Activated naive CD8-positive, alpha-beta T cell treated with anti-CD3 and anti-CD28 coated beads, Interleukin-2, amount 10 ng/mL, durations not matched to agents 7 days and 5 days (primary cell): ENCODE data around the gene AJAP1. TPM values are rescaled to one million over a fixed set of nuclear protein-coding genes. Genes with fewer than 3 reads are reported as not detected.

Source experiments
- ATAC-seq: fragments of 150-1000 bp; cut with Tn5 transposase; one replicate; pipeline ENCODE4 v1.10.0; 2021; ENCODE audit warnings: low read depth, moderate library complexity
- POLR2A ChIA-PET: fragments of 350-600 bp; sonication (Branson Sonifier 250); formaldehyde crosslinking; loops from one replicate; lab custom pipeline; 2021; ENCODE audit warnings: antibody characterized with exemption; lab: Charles Lee
- DNase-seq: peaks from one replicate; pipeline ENCODE4 v3.0.0; 2021
- H3K27ac Mint-ChIP-seq: one replicate; pipeline ENCODE4 v1.8.0; 2022; ENCODE audit warnings: mild to moderate bottlenecking, mixed read lengths
- H3K27me3 Mint-ChIP-seq: one replicate; pipeline ENCODE4 v1.8.0; 2022; ENCODE audit warnings: mild to moderate bottlenecking, moderate library complexity, mixed read lengths
- H3K36me3 Mint-ChIP-seq: one replicate; pipeline ENCODE4 v1.8.0; 2021; ENCODE audit warnings: mild to moderate bottlenecking, mixed read lengths
- H3K4me1 Mint-ChIP-seq: one replicate; pipeline ENCODE4 v1.8.0; 2021; ENCODE audit warnings: mixed read lengths
- H3K4me3 Mint-ChIP-seq: one replicate; pipeline ENCODE4 v1.8.0; 2022; ENCODE audit warnings: mild to moderate bottlenecking, moderate library complexity, mixed read lengths
- H3K9me3 Mint-ChIP-seq: one replicate; pipeline ENCODE4 v1.8.0; 2021; ENCODE audit warnings: mixed read lengths
- total RNA-seq, 2 experiments: library from RNA; stranded (reverse); gene quantifications; one replicate each; pipeline ENCODE4 v1.2.3, GENCODE V29; 2021

The AJAP1 gene
- total RNA-seq, 2 experiments from 2014 or later = not detected

GRCh38 chr1:4713669-4714068, 59.3 kb downstream of the AJAP1 start:
- Mint-ChIP-seq H3K4me1 (no peaks in the 10 kb centered on the region), H3K36me3 (no peaks in the 10 kb centered on the region), H3K27me3 (peaks cover 17% of the 10 kb centered on the region), H3K27ac (no peak overlapping the region), H3K4me3 (no peak overlapping the region), H3K9me3 (peaks cover 4% of the 10 kb centered on the region)
- DNase-seq = no peak
- ATAC-seq = no peak
- POLR2A ChIA-PET = no interaction called here

GRCh38 chr1:4716406-4716805, 62.0 kb downstream of the AJAP1 start:
- peaks cover 4% of the 10 kb centered on the region for H3K9me3 Mint-ChIP-seq
- no peak for ATAC-seq
- H3K27me3 Mint-ChIP-seq = peaks cover 4% of the 10 kb centered on the region
- H3K4me3 Mint-ChIP-seq = no peak overlapping the region
- no peaks in the 10 kb centered on the region for H3K4me1 Mint-ChIP-seq
- POLR2A ChIA-PET = no interaction called here
- no peak for DNase-seq
- no peak overlapping the region for H3K27ac Mint-ChIP-seq
- H3K36me3 Mint-ChIP-seq = no peaks in the 10 kb centered on the region

- DNase-seq = no peak
- Mint-ChIP-seq H3K4me3 (no peak overlapping the region), H3K36me3 (no peaks in the 10 kb centered on the region), H3K27ac (no peak overlapping the region), H3K27me3 (peaks cover 1% of the 10 kb centered on the region), H3K9me3 (peaks cover 4% of the 10 kb centered on the region), H3K4me1 (no peaks in the 10 kb centered on the region)
- ATAC-seq = no peak
- POLR2A ChIA-PET = no interaction called here
Observed at GRCh38 chr1:4718071-4718470, 63.7 kb downstream of the AJAP1 start.

- no peak overlapping the region for H3K4me3 Mint-ChIP-seq
- no peak for ATAC-seq
Observed at GRCh38 chr1:4723106-4723505, 68.7 kb downstream of the AJAP1 start.

GRCh38 chr1:4724001-4724400, 69.6 kb downstream of the AJAP1 start:
- Mint-ChIP-seq H3K9me3 (no peaks in the 10 kb centered on the region), H3K27me3 (no peaks in the 10 kb centered on the region), H3K4me1 (no peaks in the 10 kb centered on the region), H3K36me3 (no peaks in the 10 kb centered on the region), H3K27ac (no peak overlapping the region), H3K4me3 (no peak overlapping the region)
- POLR2A ChIA-PET = no interaction called here
- ATAC-seq (no peak), DNase-seq (no peak)

More at GRCh38 chr1:4723106-4723505, 68.7 kb downstream of the AJAP1 start:
- no peak overlapping the region for H3K27ac Mint-ChIP-seq
- no peaks in the 10 kb centered on the region for H3K36me3 Mint-ChIP-seq
- H3K4me1 Mint-ChIP-seq = no peaks in the 10 kb centered on the region
- no peaks in the 10 kb centered on the region for H3K9me3 Mint-ChIP-seq
- POLR2A ChIA-PET = no interaction called here
- no peak for DNase-seq
- H3K27me3 Mint-ChIP-seq = no peaks in the 10 kb centered on the region

- no peaks in the 10 kb centered on the region for H3K36me3 Mint-ChIP-seq
- no peaks in the 10 kb centered on the region for H3K4me1 Mint-ChIP-seq
- POLR2A ChIA-PET = no interaction called here
- ATAC-seq = no peak
- no peak overlapping the region for H3K4me3 Mint-ChIP-seq
- no peaks in the 10 kb centered on the region for H3K9me3 Mint-ChIP-seq
- no peak for DNase-seq
- H3K27ac Mint-ChIP-seq = no peak overlapping the region
- no peaks in the 10 kb centered on the region for H3K27me3 Mint-ChIP-seq
Observed at GRCh38 chr1:4724695-4725250, 70.4 kb downstream of the AJAP1 start.

GRCh38 chr1:4725416-4725815, 71.0 kb downstream of the AJAP1 start:
- no peak for DNase-seq
- no peaks in the 10 kb centered on the region for H3K4me1 Mint-ChIP-seq

GRCh38 chr1:4726620-4727341, 72.4 kb downstream of the AJAP1 start:
- Mint-ChIP-seq H3K27ac (no peak overlapping the region), H3K27me3 (peaks cover 3% of the 10 kb centered on the region), H3K4me3 (no peak overlapping the region), H3K36me3 (no peaks in the 10 kb centered on the region), H3K9me3 (no peaks in the 10 kb centered on the region), H3K4me1 (no peaks in the 10 kb centered on the region)
- ATAC-seq = no peak
- POLR2A ChIA-PET = no interaction called here
- no peak for DNase-seq

More at GRCh38 chr1:4725416-4725815, 71.0 kb downstream of the AJAP1 start:
- no peak for ATAC-seq
- H3K4me3 Mint-ChIP-seq = no peak overlapping the region
- POLR2A ChIA-PET = no interaction called here
- H3K9me3 Mint-ChIP-seq = no peaks in the 10 kb centered on the region
- no peaks in the 10 kb centered on the region for H3K36me3 Mint-ChIP-seq
- no peak overlapping the region for H3K27ac Mint-ChIP-seq
- peaks cover 3% of the 10 kb centered on the region for H3K27me3 Mint-ChIP-seq

- peaks cover 3% of the 10 kb centered on the region for H3K27me3 Mint-ChIP-seq
- DNase-seq (no peak), ATAC-seq (no peak)
- POLR2A ChIA-PET = no interaction called here
- no peaks in the 10 kb centered on the region for H3K9me3 Mint-ChIP-seq
- H3K4me3 Mint-ChIP-seq = no peak overlapping the region
- no peak overlapping the region for H3K27ac Mint-ChIP-seq
- H3K4me1 Mint-ChIP-seq = no peaks in the 10 kb centered on the region
- no peaks in the 10 kb centered on the region for H3K36me3 Mint-ChIP-seq
Observed at GRCh38 chr1:4728319-4729089, 74.1 kb downstream of the AJAP1 start.

GRCh38 chr1:4729090-4729471, 74.7 kb downstream of the AJAP1 start:
- H3K9me3 Mint-ChIP-seq = no peaks in the 10 kb centered on the region
- H3K27ac Mint-ChIP-seq = no peak overlapping the region
- ATAC-seq (no peak), DNase-seq (no peak)
- no peak overlapping the region for H3K4me3 Mint-ChIP-seq
- H3K36me3 Mint-ChIP-seq = no peaks in the 10 kb centered on the region
- no peaks in the 10 kb centered on the region for H3K4me1 Mint-ChIP-seq
- H3K27me3 Mint-ChIP-seq = peaks cover 3% of the 10 kb centered on the region
- POLR2A ChIA-PET = no interaction called here

GRCh38 chr1:4730078-4730477, 75.7 kb downstream of the AJAP1 start:
- ATAC-seq = no peak
- no peak overlapping the region for H3K27ac Mint-ChIP-seq
- POLR2A ChIA-PET = no interaction called here
- H3K9me3 Mint-ChIP-seq = no peaks in the 10 kb centered on the region
- DNase-seq = no peak
- H3K4me1 Mint-ChIP-seq = no peaks in the 10 kb centered on the region
- no peak overlapping the region for H3K4me3 Mint-ChIP-seq
- H3K36me3 Mint-ChIP-seq = no peaks in the 10 kb centered on the region
- peaks cover 3% of the 10 kb centered on the region for H3K27me3 Mint-ChIP-seq

- H3K27ac Mint-ChIP-seq = no peak overlapping the region
- peaks cover 5% of the 10 kb centered on the region for H3K4me1 Mint-ChIP-seq
- no peak for ATAC-seq
- peaks cover 3% of the 10 kb centered on the region for H3K9me3 Mint-ChIP-seq
- POLR2A ChIA-PET = no interaction called here
- DNase-seq = no peak
- no peak overlapping the region for H3K4me3 Mint-ChIP-seq
- peaks cover 7% of the 10 kb centered on the region for H3K27me3 Mint-ChIP-seq
- no peaks in the 10 kb centered on the region for H3K36me3 Mint-ChIP-seq
Observed at GRCh38 chr1:4733446-4734177, 79.2 kb downstream of the AJAP1 start.

GRCh38 chr1:4734219-4734618, 79.8 kb downstream of the AJAP1 start:
- no peaks in the 10 kb centered on the region for H3K36me3 Mint-ChIP-seq
- H3K4me3 Mint-ChIP-seq = no peak overlapping the region
- H3K4me1 Mint-ChIP-seq = peaks cover 5% of the 10 kb centered on the region
- H3K9me3 Mint-ChIP-seq = peaks cover 3% of the 10 kb centered on the region
- ATAC-seq (no peak), DNase-seq (no peak)
- no peak overlapping the region for H3K27ac Mint-ChIP-seq
- H3K27me3 Mint-ChIP-seq = peaks cover 7% of the 10 kb centered on the region
- POLR2A ChIA-PET = no interaction called here
